IMR-90 (cell line): ENCODE data around the gene BPI. TPM values are rescaled to one million over a fixed set of nuclear protein-coding genes. Genes with fewer than 3 reads are reported as not detected.

Experiments
- ATAC-seq: fragments of 200-7000 bp; cut with Tn5 transposase; 2 replicates; pipeline ENCODE4 v1.9.1; 2020; ENCODE audit warnings: low read depth, mild to moderate bottlenecking, moderate library complexity
- BruUV-seq: library from RNA; stranded (reverse); fragments of 400-500 nt; replicated peaks from 2 replicates; lab custom pipeline; 2021; lab: Mats Ljungman, UMichigan
- CTCF ChIA-PET: fragments of 300-600 bp; formaldehyde crosslinking; extraction: SDS; loops from one replicate; lab custom pipeline; 2021; ENCODE audit warnings: antibody characterized with exemption; lab: Yijun Ruan, JAX
- POLR2A ChIA-PET: fragments of 300-600 bp; sonication (Branson Sonifier 250); formaldehyde crosslinking; loops from one replicate; lab custom pipeline; 2022; ENCODE audit warnings: antibody characterized with exemption; ENCODE audit not compliant: unreplicated experiment; lab: Charles Lee
- DNase-seq: peaks from one replicate; pipeline ENCODE4 v3.0.0; 2013
- H2AFZ ChIP-seq: replicated peaks from 2 replicates; pipeline ENCODE3; 2013; ENCODE audit warnings: low read length, mild to moderate bottlenecking; ENCODE audit not compliant: poor library complexity
- H2AK5ac ChIP-seq: 2 replicates; pipeline ENCODE4 v1.6.1; 2013; ENCODE audit warnings: low read depth, low read length, inconsistent platforms
- H2AK9ac ChIP-seq: replicated peaks from 2 replicates; pipeline ENCODE3; 2013; ENCODE audit warnings: mild to moderate bottlenecking, low read depth, low read length, moderate library complexity; ENCODE audit not compliant: poor library complexity
- H2BK120ac ChIP-seq: 2 replicates; pipeline ENCODE4 v1.6.1; 2013; ENCODE audit warnings: low read depth, low read length, inconsistent platforms
- H2BK15ac ChIP-seq: 3 replicates; pipeline ENCODE4 v1.6.1; 2013; ENCODE audit warnings: low read depth, low read length, inconsistent platforms
- H2BK20ac ChIP-seq: 2 replicates; pipeline ENCODE4 v1.6.1; 2013; ENCODE audit warnings: low read depth, mild to moderate bottlenecking, inconsistent platforms, low read length, moderate library complexity
- H2BK5ac ChIP-seq: 2 replicates; pipeline ENCODE4 v1.6.1; 2013; ENCODE audit warnings: mild to moderate bottlenecking, low read depth, low read length, inconsistent platforms; ENCODE audit not compliant: poor library complexity, severe bottlenecking
- H3K14ac ChIP-seq: replicated peaks from 2 replicates; pipeline ENCODE4 v1.6.1; 2013; ENCODE audit warnings: low read depth, low read length, inconsistent platforms
- H3K18ac ChIP-seq: 2 replicates; pipeline ENCODE4 v1.6.1; 2013; ENCODE audit warnings: low read depth, low read length, control low read depth
- H3K23ac ChIP-seq: 2 replicates; pipeline ENCODE4 v1.6.1; 2013; ENCODE audit warnings: low read depth, low read length, inconsistent platforms
- H3K27ac ChIP-seq: 2 replicates; pipeline ENCODE4 v1.5.1; 2013; ENCODE audit warnings: mild to moderate bottlenecking, control low read depth, low read length; ENCODE audit not compliant: insufficient read depth
- H3K27me3 ChIP-seq: 2 replicates; pipeline ENCODE4 v1.6.1; 2013; ENCODE audit warnings: low read length; ENCODE audit not compliant: control insufficient read depth, insufficient read depth
- H3K36me3 ChIP-seq: 2 replicates; pipeline ENCODE4 v1.6.1; 2013; ENCODE audit warnings: low read length, mixed read lengths; ENCODE audit not compliant: control insufficient read depth, insufficient read depth
- H3K4ac ChIP-seq: 2 replicates; pipeline ENCODE4 v1.6.1; 2013; ENCODE audit warnings: low read depth, low read length, inconsistent platforms
- H3K4me1 ChIP-seq: 2 replicates; pipeline ENCODE4 v1.6.1; 2013; ENCODE audit warnings: low read length, mixed read lengths; ENCODE audit not compliant: control insufficient read depth, insufficient read depth
- H3K4me2 ChIP-seq: 2 replicates; pipeline ENCODE4 v1.6.1; 2013; ENCODE audit warnings: low read depth, mild to moderate bottlenecking, control low read depth, low read length, moderate library complexity
- H3K4me3 ChIP-seq: 2 replicates; pipeline ENCODE4 v1.5.1; 2013; ENCODE audit warnings: low read depth, mild to moderate bottlenecking, control low read depth, low read length, moderate library complexity; ENCODE audit not compliant: insufficient read depth
- H3K56ac ChIP-seq: 2 replicates; pipeline ENCODE4 v1.6.1; 2013; ENCODE audit warnings: low read length, inconsistent platforms; ENCODE audit not compliant: insufficient read depth; ENCODE audit errors: extremely low read depth
- H3K79me1 ChIP-seq, 2 experiments: 2 replicates each; pipeline ENCODE4 v1.6.1; 2013; ENCODE audit warnings: low read length in 2 of 2, inconsistent platforms in 1 of 2, low read depth in 1 of 2
- H3K9ac ChIP-seq: 2 replicates; pipeline ENCODE4 v1.6.1; 2013; ENCODE audit warnings: low read depth, low read length, control low read depth
- H3K9me1 ChIP-seq: 2 replicates; pipeline ENCODE4 v1.6.1; 2013; ENCODE audit warnings: low read length, inconsistent platforms; ENCODE audit not compliant: insufficient read depth
- H3K9me3 ChIP-seq: 2 replicates; pipeline ENCODE4 v1.6.1; 2013; ENCODE audit warnings: low read length; ENCODE audit not compliant: control insufficient read depth, insufficient read depth
- H4K20me1 ChIP-seq: 2 replicates; pipeline ENCODE4 v1.6.1; 2013; ENCODE audit warnings: low read length, inconsistent platforms; ENCODE audit not compliant: insufficient read depth
- H4K5ac ChIP-seq: 2 replicates; pipeline ENCODE4 v1.6.1; 2013; ENCODE audit warnings: mild to moderate bottlenecking, low read depth, low read length, control low read depth
- H4K8ac ChIP-seq, 2 experiments: 2 replicates each; pipeline ENCODE4 v1.6.1; 2013; ENCODE audit warnings: low read depth in 2 of 2, low read length in 2 of 2, control low read depth in 1 of 2, inconsistent platforms in 1 of 2
- H4K91ac ChIP-seq: 2 replicates; pipeline ENCODE4 v1.6.1; 2013; ENCODE audit warnings: low read depth, low read length, inconsistent platforms; ENCODE audit not compliant: insufficient read depth
- CTCF ChIP-seq: conservative IDR thresholded peaks from 2 replicates; pipeline ENCODE4 v1.5.1; 2012; ENCODE audit warnings: mild to moderate bottlenecking, low read depth, low read length, improper control_type of control experiment
- ELK1 ChIP-seq: fragments of 150-350 bp; IDR thresholded peaks from 2 replicates; pipeline ENCODE4 v1.6.1; 2016; ENCODE audit warnings: low read depth, mild to moderate bottlenecking, low read length, moderate library complexity, borderline replicate concordance
- MAFK ChIP-seq: IDR thresholded peaks from 2 replicates; pipeline ENCODE4 v1.6.1; 2012; ENCODE audit warnings: low read depth, low read length, improper control_type of control experiment
- NFE2L2 ChIP-seq: fragments of 150-350 bp; IDR thresholded peaks from 2 replicates; pipeline ENCODE4 v1.6.1; 2016; ENCODE audit warnings: low read depth, mild to moderate bottlenecking, low read length
- POLR2A ChIP-seq: IDR thresholded peaks from 2 replicates; pipeline ENCODE4 v1.6.1; 2012; ENCODE audit warnings: mild to moderate bottlenecking, low read depth, low read length
- RAD21 ChIP-seq: IDR thresholded peaks from 2 replicates; pipeline ENCODE4 v1.6.1; 2012; ENCODE audit warnings: low read length, improper control_type of control experiment
- RFX5 ChIP-seq: IDR thresholded peaks from 2 replicates; pipeline ENCODE4 v1.8.0; 2012; ENCODE audit warnings: low read depth, mild to moderate bottlenecking, low read length, moderate library complexity
- USF2 ChIP-seq: fragments of 150-350 bp; IDR thresholded peaks from 2 replicates; pipeline ENCODE4 v1.6.1; 2017; ENCODE audit warnings: mild to moderate bottlenecking, antibody characterized with exemption, low read length, low read depth
- WGBS, 2 experiments: methylation state at CpG; one replicate each; pipeline versions ENCODE4 v1.1.5 to v1.1.7; 2013; ENCODE audit warnings: missing lambda C conversion rate in 2 of 2; ENCODE audit not compliant: insufficient read length in 1 of 2; ENCODE audit errors: extremely low coverage in 2 of 2; 5-methylcytosine and 5-hydroxymethylcytosine counted together
- dilution Hi-C: fragments of 300-500 bp; cut with HindIII; formaldehyde crosslinking; loops from one replicate; pipeline ENCODE4 v1.14.3; 2018; ENCODE audit warnings: low sequenced_read_pairs; ENCODE audit not compliant: unreplicated experiment
- in situ Hi-C: fragments of 300-500 bp; cut with MboI; formaldehyde crosslinking; loops from 3 replicates; pipeline ENCODE4 v1.14.3; 2019; ENCODE audit warnings: low sequenced_read_pairs, inconsistent platforms, mixed read lengths
- intact Hi-C: fragments of 100-400 bp; cut with micrococcal nuclease; formaldehyde crosslinking; loops from 2 replicates; pipeline ENCODE4 v1.10.0; 2022
- polyA plus RNA-seq, 3 experiments: library from polyadenylated mRNA; depleted of rRNA; stranded (reverse); fragments of >200 nt; gene quantifications; 2 replicates each; pipeline ENCODE4 v1.2.3, GENCODE V29; 2012; ENCODE audit warnings: low replicate concordance in 1 of 3
- total RNA-seq: library from RNA; depleted of rRNA; stranded (reverse); fragments of >200 nt; gene quantifications from 2 replicates; pipeline ENCODE4 v1.2.3, GENCODE V29; 2012

BPI gene
- total and polyA plus RNA-seq, 2 of the 4 experiments (the other 2 are of a cell fraction): 0.05 TPM; not detected in 1

- no peak overlapping the region for H3K14ac ChIP-seq
- POLR2A ChIA-PET: no interaction called here
- intact Hi-C loops: no loop called here
- H2BK120ac ChIP-seq: no peak overlapping the region
- no peak overlapping the region for H3K56ac ChIP-seq
- no peaks in the 10 kb centered on the region for H3K9me1 ChIP-seq
- in situ Hi-C loops: no loop called here
- TF ChIP-seq MAFK: no peak
- no peak for TF ChIP-seq USF2
- TF ChIP-seq RFX5: no peak
- no peak for TF ChIP-seq POLR2A
- no peak for TF ChIP-seq CTCF
- TF ChIP-seq NFE2L2: no peak
- no peak for TF ChIP-seq RAD21
- TF ChIP-seq ELK1: no peak
- no peak overlapping the region for H2BK5ac ChIP-seq
- no peak overlapping the region for H3K4me2 ChIP-seq
- no peak overlapping the region for H3K27ac ChIP-seq
- H3K27me3 ChIP-seq: peaks cover 49% of the 10 kb centered on the region
- ATAC-seq: no peak
- no peak overlapping the region for H2BK20ac ChIP-seq
- no peak overlapping the region for H3K4me3 ChIP-seq
- no peak overlapping the region for H2AK9ac ChIP-seq
- peaks cover 3% of the 10 kb centered on the region; the same call in 1 of the 2 replicates for H3K9me3 ChIP-seq
- no peaks in the 10 kb centered on the region for H3K36me3 ChIP-seq
- H3K79me1 ChIP-seq: no peaks in the 10 kb centered on the region
- no peak overlapping the region for H3K18ac ChIP-seq
- H3K23ac ChIP-seq: no peak overlapping the region
- CTCF ChIA-PET: no interaction called here
- H2AFZ ChIP-seq: no peak overlapping the region
- H3K4ac ChIP-seq: no peak overlapping the region
- no peak overlapping the region for H4K5ac ChIP-seq
- no CpG with 5 or more reads among the region's 3 CpGs for WGBS, 2 experiments
- dilution Hi-C loops: no loop called here
- H4K20me1 ChIP-seq: no peaks in the 10 kb centered on the region
- H4K8ac ChIP-seq: no peak overlapping the region
- H3K9ac ChIP-seq: no peak overlapping the region
- no peak for DNase-seq
- H2BK15ac ChIP-seq: no peak overlapping the region
- no peak overlapping the region for H4K91ac ChIP-seq
- no peak overlapping the region for H2AK5ac ChIP-seq
- H3K4me1 ChIP-seq: no peaks in the 10 kb centered on the region
- no TSS peak for BruUV-seq
Observed at GRCh38 chr20:38330638-38331037, 26.7 kb downstream of the BPI start.
